Measurements from ENCODE around the gene MS4A5.

Gene MS4A5

GRCh38 chr11:60482361-60482760 lies 53.0 kb downstream of the MS4A5 start:
- no peak for DNase-seq (ENCODE audit: low spot score)

GRCh38 chr11:60485987-60486386 lies 56.6 kb downstream of the MS4A5 start:
- DNase-seq (ENCODE audit: low spot score) = peak; percentile 4

GRCh38 chr11:60492488-60493009 lies 63.2 kb downstream of the MS4A5 start, which contains the start of gene MS4A12:
Gene MS4A12, plus strand, starts transcription at chr11:60492778. Its CDS starts 4,541 bp downstream, at chr11:60497319.
- no peak for DNase-seq (ENCODE audit: low spot score)

GRCh38 chr11:60493454-60493853 lies 64.1 kb downstream of the MS4A5 start:
- DNase-seq (ENCODE audit: low spot score) = no peak

Data from kidney capillary endothelial cell (primary cell).